ENCODE measurements around the gene RIMOC1. TPM values are rescaled to one million over a fixed set of nuclear protein-coding genes. Genes with fewer than 3 reads are reported as not detected.

The RIMOC1 gene
- total and polyA plus RNA-seq, 2 experiments from 2014 or later, result 14.2 to 29.3 TPM

- Histone ChIP-seq H3K9me2 (replicated peaks; ENCODE audit: insufficient read depth) (no peaks in the 10 kb centered on the region), H4K20me1 (ENCODE audit: insufficient read depth, poor library complexity, severe bottlenecking) (no peaks in the 10 kb centered on the region), H3K27me3 (no peaks in the 10 kb centered on the region), H3K36me3 (replicated peaks; ENCODE audit: insufficient read depth, low read depth) (no peaks in the 10 kb centered on the region), H3K9me3 (ENCODE audit: low read depth) (no peaks in the 10 kb centered on the region), H3K79me2 (peaks cover 8% of the 10 kb centered on the region), H3K4me3 (peak within 1 kb of the TSS; percentile 74), H2AFZ (peak within 1 kb of the TSS; percentile 95), H3K27ac (peak within 1 kb of the TSS; percentile 94), H3K4me2 (peak within 1 kb of the TSS; percentile 92), H3K4me1 (ENCODE audit: insufficient read depth) (no peaks in the 10 kb centered on the region)
- DNase-seq (ENCODE audit: low spot score), result peak; percentile 92
- 1% methylated on average over 73 of the region's 82 CpGs for WGBS (ENCODE audit: low lambda C conversion rate, missing lambda C conversion rate)
- TF ChIP-seq EZH2phosphoT487 (IDR thresholded peaks at IDR 0.05; ENCODE audit: low read depth, severe bottlenecking, unreplicated experiment) (no peak), EZH2 (IDR thresholded peaks at IDR 0.05; ENCODE audit: borderline replicate concordance) (no peak), CTCF (IDR thresholded peaks at IDR 0.05; ENCODE audit: poor library complexity) (no peak)
Measured at GRCh38 chr5:41869724-41870626, 34.2 kb upstream of the RIMOC1 start, which contains the start of gene OXCT1. Gene OXCT1, minus strand, starts transcription at chr5:41870425. Its CDS starts 67 bp downstream, at chr5:41870358.

- Histone ChIP-seq H3K9me3 (ENCODE audit: low read depth) (no peaks in the 10 kb centered on the region), H3K4me1 (ENCODE audit: insufficient read depth) (no peaks in the 10 kb centered on the region), H2AFZ (peak overlapping the region; percentile 95), H3K4me3 (peak overlapping the region; percentile 74), H3K27me3 (no peaks in the 10 kb centered on the region), H3K4me2 (peak overlapping the region; percentile 92), H3K27ac (peak overlapping the region; percentile 94), H3K9me2 (replicated peaks; ENCODE audit: insufficient read depth) (no peaks in the 10 kb centered on the region), H3K79me2 (peaks cover 8% of the 10 kb centered on the region), H4K20me1 (ENCODE audit: insufficient read depth, poor library complexity, severe bottlenecking) (no peaks in the 10 kb centered on the region), H3K36me3 (replicated peaks; ENCODE audit: insufficient read depth, low read depth) (no peaks in the 10 kb centered on the region)
- TF ChIP-seq EZH2 (IDR thresholded peaks at IDR 0.05; ENCODE audit: borderline replicate concordance) (no peak), EZH2phosphoT487 (IDR thresholded peaks at IDR 0.05; ENCODE audit: low read depth, severe bottlenecking, unreplicated experiment) (no peak), CTCF (IDR thresholded peaks at IDR 0.05; ENCODE audit: poor library complexity) (no peak)
- 13% methylated on average over 14 of the region's 16 CpGs for WGBS (ENCODE audit: low lambda C conversion rate, missing lambda C conversion rate)
- no peak for DNase-seq (ENCODE audit: low spot score)
Measured at GRCh38 chr5:41870627-41871048, 33.5 kb upstream of the RIMOC1 start.

- H3K27me3 ChIP-seq, result no peaks in the 10 kb centered on the region
- no peaks in the 10 kb centered on the region for H3K4me1 ChIP-seq (ENCODE audit: insufficient read depth)
- WGBS (ENCODE audit: low lambda C conversion rate, missing lambda C conversion rate), result 96% methylated on average over 2 of the region's 2 CpGs
- DNase-seq (ENCODE audit: low spot score), result no peak
- H3K9me3 ChIP-seq (ENCODE audit: low read depth), result no peaks in the 10 kb centered on the region
- H3K4me3 ChIP-seq, result no peak overlapping the region
- no peak for TF ChIP-seq CTCF (IDR thresholded peaks at IDR 0.05; ENCODE audit: poor library complexity)
- TF ChIP-seq EZH2phosphoT487 (IDR thresholded peaks at IDR 0.05; ENCODE audit: low read depth, severe bottlenecking, unreplicated experiment), result no peak
- H4K20me1 ChIP-seq (ENCODE audit: insufficient read depth, poor library complexity, severe bottlenecking), result no peaks in the 10 kb centered on the region
- no peak overlapping the region for H3K27ac ChIP-seq
- no peak overlapping the region for H2AFZ ChIP-seq
- H3K4me2 ChIP-seq, result no peak overlapping the region
- no peaks in the 10 kb centered on the region for H3K9me2 ChIP-seq (replicated peaks; ENCODE audit: insufficient read depth)
- peaks cover 8% of the 10 kb centered on the region for H3K79me2 ChIP-seq
- no peaks in the 10 kb centered on the region for H3K36me3 ChIP-seq (replicated peaks; ENCODE audit: insufficient read depth, low read depth)
Measured at GRCh38 chr5:41871852-41872251, 32.3 kb upstream of the RIMOC1 start.

Data from hepatocyte (in vitro differentiated cells).